Mesendoderm (in vitro differentiated cells): ENCODE measurements around the gene ZNF615.
"Not testable (repeated sequence)": the region's sequence is repeated elsewhere in the genome, so short reads cannot be mapped to it uniquely, and the experiment has no call there.

Experiments
- DNase-seq: peaks from one replicate; pipeline ENCODE4 v3.0.0; 2013
- H2AK5ac ChIP-seq: 2 replicates; pipeline ENCODE4 v1.6.1; 2013; ENCODE audit warnings: low read length, inconsistent platforms
- H2BK120ac ChIP-seq: 2 replicates; pipeline ENCODE4 v1.6.1; 2013; ENCODE audit warnings: low read depth, mild to moderate bottlenecking, low read length, moderate library complexity, mixed read lengths
- H2BK15ac ChIP-seq: replicated peaks from 2 replicates; pipeline ENCODE4 v1.6.1; 2013; ENCODE audit warnings: low read depth, mild to moderate bottlenecking, moderate library complexity
- H2BK5ac ChIP-seq: 2 replicates; pipeline ENCODE4 v1.6.1; 2013; ENCODE audit warnings: low read length, inconsistent platforms
- H3K18ac ChIP-seq: 2 replicates; pipeline ENCODE4 v1.6.1; 2013; ENCODE audit warnings: mild to moderate bottlenecking, low read length, mixed read lengths
- H3K23ac ChIP-seq: one replicate; pipeline ENCODE4 v1.6.1; 2013; ENCODE audit warnings: low read length
- H3K27ac ChIP-seq: 2 replicates; pipeline ENCODE4 v1.5.1; 2013; ENCODE audit warnings: low read depth, mild to moderate bottlenecking, inconsistent platforms, low read length, moderate library complexity
- H3K27me3 ChIP-seq: 2 replicates; pipeline ENCODE4 v1.6.1; 2013; ENCODE audit warnings: low read length, control low read depth, mild to moderate bottlenecking, inconsistent platforms; ENCODE audit not compliant: insufficient read depth, poor library complexity
- H3K36me3 ChIP-seq: 2 replicates; pipeline ENCODE4 v1.6.1; 2013; ENCODE audit warnings: low read length, inconsistent platforms; ENCODE audit not compliant: control insufficient read depth, insufficient read depth
- H3K4ac ChIP-seq: one replicate; pipeline ENCODE4 v1.6.1; 2013; ENCODE audit warnings: low read depth, mild to moderate bottlenecking, low read length, moderate library complexity
- H3K4me1 ChIP-seq: 2 replicates; pipeline ENCODE4 v1.6.1; 2013; ENCODE audit warnings: low read depth, low read length, inconsistent platforms; ENCODE audit not compliant: control insufficient read depth
- H3K4me2 ChIP-seq: 2 replicates; pipeline ENCODE4 v1.6.1; 2013; ENCODE audit warnings: low read length
- H3K4me3 ChIP-seq: 2 replicates; pipeline ENCODE4 v1.5.1; 2013; ENCODE audit warnings: mild to moderate bottlenecking, low read length
- H3K56ac ChIP-seq: one replicate; pipeline ENCODE4 v1.6.1; 2013; ENCODE audit warnings: low read length
- H3K79me1 ChIP-seq: 2 replicates; pipeline ENCODE4 v1.6.1; 2013; ENCODE audit warnings: low read length, inconsistent platforms
- H3K79me2 ChIP-seq: 2 replicates; pipeline ENCODE4 v1.6.1; 2013; ENCODE audit warnings: mild to moderate bottlenecking, low read length; ENCODE audit not compliant: control insufficient read depth, insufficient read depth
- H3K9ac ChIP-seq: 2 replicates; pipeline ENCODE4 v1.6.1; 2013; ENCODE audit warnings: low read length, inconsistent platforms
- H4K5ac ChIP-seq: one replicate; pipeline ENCODE4 v1.6.1; 2013; ENCODE audit warnings: low read length
- H4K8ac ChIP-seq: one replicate; pipeline ENCODE4 v1.6.1; 2013; ENCODE audit warnings: low read depth, mild to moderate bottlenecking, control low read depth, low read length, moderate library complexity
- WGBS: extraction: QIAGEN DNeasy Blood & Tissue Kit; methylation state at CpG from one replicate; pipeline ENCODE4 v1.1.7; 2013; ENCODE audit warnings: low lambda C conversion rate, missing lambda C conversion rate; ENCODE audit not compliant: insufficient coverage; ENCODE audit errors: extremely low coverage; 5-methylcytosine and 5-hydroxymethylcytosine counted together

The ZNF615 gene

GRCh38 chr19:51977346-51977745, 30.7 kb downstream of the ZNF615 start:
- WGBS = no CpG with 5 or more reads among the region's 7 CpGs
- no peaks in the 10 kb centered on the region for H3K4me1 ChIP-seq
- H3K4me2 ChIP-seq = no peak overlapping the region
- no peak overlapping the region for H3K9ac ChIP-seq
- H3K27me3 ChIP-seq = no peaks in the 10 kb centered on the region
- no peak overlapping the region for H3K18ac ChIP-seq
- H4K5ac ChIP-seq = no peak overlapping the region
- no peak overlapping the region for H3K27ac ChIP-seq
- H3K79me1 ChIP-seq = no peaks in the 10 kb centered on the region
- H3K56ac ChIP-seq = no peak overlapping the region
- peaks cover 2% of the 10 kb centered on the region for H3K79me2 ChIP-seq
- peaks cover 4% of the 10 kb centered on the region for H3K36me3 ChIP-seq
- no peak overlapping the region for H2BK5ac ChIP-seq
- DNase-seq = no peak
- no peak overlapping the region for H2BK15ac ChIP-seq
- no peak overlapping the region for H3K4ac ChIP-seq
- no peak overlapping the region for H4K8ac ChIP-seq
- no peak overlapping the region for H3K4me3 ChIP-seq
- no peak overlapping the region for H2AK5ac ChIP-seq
- no peak overlapping the region for H3K23ac ChIP-seq
- H2BK120ac ChIP-seq = no peak overlapping the region

GRCh38 chr19:51976852-51977251, 31.2 kb downstream of the ZNF615 start:
- H3K36me3 ChIP-seq = peaks cover 4% of the 10 kb centered on the region
- DNase-seq = no peak
- H3K56ac ChIP-seq = no peak overlapping the region
- H3K79me2 ChIP-seq = peaks cover 2% of the 10 kb centered on the region
- no peak overlapping the region for H3K18ac ChIP-seq
- no peak overlapping the region for H3K9ac ChIP-seq
- no peak overlapping the region for H3K4me2 ChIP-seq
- no CpG with 5 or more reads among the region's 3 CpGs for WGBS
- no peak overlapping the region for H2BK5ac ChIP-seq
- no peak overlapping the region for H4K8ac ChIP-seq
- H3K4me1 ChIP-seq = no peaks in the 10 kb centered on the region
- no peak overlapping the region for H4K5ac ChIP-seq
- H2BK15ac ChIP-seq = no peak overlapping the region
- no peaks in the 10 kb centered on the region for H3K27me3 ChIP-seq
- no peak overlapping the region for H2AK5ac ChIP-seq
- no peak overlapping the region for H3K4ac ChIP-seq
- H2BK120ac ChIP-seq = no peak overlapping the region
- H3K23ac ChIP-seq = no peak overlapping the region
- H3K27ac ChIP-seq = no peak overlapping the region
- H3K4me3 ChIP-seq = no peak overlapping the region
- no peaks in the 10 kb centered on the region for H3K79me1 ChIP-seq

GRCh38 chr19:51975787-51976186, 32.2 kb downstream of the ZNF615 start:
- H2AK5ac ChIP-seq, H3K4me3 ChIP-seq, H3K4me1 ChIP-seq, H3K79me1 ChIP-seq, H3K18ac ChIP-seq, H4K5ac ChIP-seq, H2BK120ac ChIP-seq, H2BK15ac ChIP-seq, H3K4ac ChIP-seq, H2BK5ac ChIP-seq, H3K56ac ChIP-seq, H3K23ac ChIP-seq, H4K8ac ChIP-seq, H3K27ac ChIP-seq, H3K36me3 ChIP-seq, H3K9ac ChIP-seq, H3K27me3 ChIP-seq, H3K4me2 ChIP-seq, DNase-seq, H3K79me2 ChIP-seq: not testable (repeated sequence)
- no CpG with 5 or more reads among the region's 17 CpGs for WGBS

GRCh38 chr19:51971624-51972023, 36.4 kb downstream of the ZNF615 start:
- H2BK120ac ChIP-seq = no peak overlapping the region
- no peak overlapping the region for H3K23ac ChIP-seq
- no peaks in the 10 kb centered on the region for H3K4me1 ChIP-seq
- H3K18ac ChIP-seq = no peak overlapping the region
- DNase-seq = peak; percentile 66
- peaks cover 10% of the 10 kb centered on the region for H3K36me3 ChIP-seq
- H3K56ac ChIP-seq = no peak overlapping the region
- no peaks in the 10 kb centered on the region for H3K27me3 ChIP-seq
- H2BK5ac ChIP-seq = no peak overlapping the region
- H3K79me1 ChIP-seq = no peaks in the 10 kb centered on the region
- H3K4ac ChIP-seq = no peak overlapping the region
- H4K8ac ChIP-seq = no peak overlapping the region
- no peak overlapping the region for H3K27ac ChIP-seq
- no peaks in the 10 kb centered on the region for H3K79me2 ChIP-seq
- H3K9ac ChIP-seq = no peak overlapping the region
- H2AK5ac ChIP-seq = no peak overlapping the region
- H3K4me2 ChIP-seq = no peak overlapping the region
- WGBS = no CpG with 5 or more reads among the region's 4 CpGs
- no peak overlapping the region for H4K5ac ChIP-seq
- H3K4me3 ChIP-seq = no peak overlapping the region
- H2BK15ac ChIP-seq = no peak overlapping the region

GRCh38 chr19:51970718-51971117, 37.3 kb downstream of the ZNF615 start:
- WGBS = no CpG with 5 or more reads among the region's 1 CpG
- no peak overlapping the region for H3K4ac ChIP-seq
- peaks cover 10% of the 10 kb centered on the region for H3K36me3 ChIP-seq
- no peak overlapping the region for H3K4me2 ChIP-seq
- no peaks in the 10 kb centered on the region for H3K27me3 ChIP-seq
- no peak overlapping the region for H2AK5ac ChIP-seq
- H4K8ac ChIP-seq = no peak overlapping the region
- H3K4me1 ChIP-seq = no peaks in the 10 kb centered on the region
- no peak overlapping the region for H3K27ac ChIP-seq
- H3K79me2 ChIP-seq = no peaks in the 10 kb centered on the region
- no peak overlapping the region for H2BK5ac ChIP-seq
- no peak overlapping the region for H2BK120ac ChIP-seq
- no peak for DNase-seq
- H3K79me1 ChIP-seq = no peaks in the 10 kb centered on the region
- no peak overlapping the region for H4K5ac ChIP-seq
- H2BK15ac ChIP-seq = no peak overlapping the region
- H3K23ac ChIP-seq = no peak overlapping the region
- H3K18ac ChIP-seq = no peak overlapping the region
- H3K4me3 ChIP-seq = peak overlapping the region; percentile 28
- no peak overlapping the region for H3K9ac ChIP-seq
- no peak overlapping the region for H3K56ac ChIP-seq

- Histone ChIP-seq H3K27ac (no peak overlapping the region), H3K9ac (no peak overlapping the region), H4K8ac (no peak overlapping the region), H3K4me2 (no peak overlapping the region), H3K79me2 (no peaks in the 10 kb centered on the region), H2AK5ac (no peak overlapping the region), H3K4ac (no peak overlapping the region), H3K79me1 (no peaks in the 10 kb centered on the region), H3K56ac (no peak overlapping the region), H2BK120ac (no peak overlapping the region), H4K5ac (no peak overlapping the region), H3K4me3 (no peak overlapping the region), H3K23ac (no peak overlapping the region), H3K4me1 (peaks cover 2% of the 10 kb centered on the region), H3K27me3 (no peaks in the 10 kb centered on the region), H2BK15ac (no peak overlapping the region), H3K36me3 (peaks cover 4% of the 10 kb centered on the region), H3K18ac (no peak overlapping the region), H2BK5ac (no peak overlapping the region)
- WGBS = no CpG with 5 or more reads among the region's 5 CpGs
- DNase-seq = no peak
These were observed 42.4 kb downstream of the ZNF615 start for GRCh38 chr19:51965583-51965982.
